H1 (cell line): ENCODE measurements around the gene CRTC1. TPM values are rescaled to one million over a fixed set of nuclear protein-coding genes. Genes with fewer than 3 reads are reported as not detected.

Experiments
- EZH2 ChIP-seq: fragments of 200-600 bp; sonication (generic); IDR thresholded peaks from 2 replicates; pipeline ENCODE4 v1.7.1; 2012; ENCODE audit warnings: low read depth, mild to moderate bottlenecking, moderate library complexity, low read length, inconsistent platforms; ENCODE audit not compliant: severe bottlenecking
- SP2 ChIP-seq: IDR thresholded peaks from 2 replicates; pipeline ENCODE4 v1.6.1; 2012; ENCODE audit warnings: mild to moderate bottlenecking, low read length, inconsistent platforms
- polyA plus RNA-seq, 7 experiments: library from polyadenylated mRNA; depleted of rRNA in 3 of 7; stranded (reverse) in 5 of 7; unstranded in 2 of 7; fragments of >200 nt in 5 of 7; fragments of 200-250 nt in 2 of 7; gene quantifications; 1 replicate in 5 of 7; 2 replicates in 1 of 7; 4 replicates in 1 of 7; pipeline versions ENCODE4 v1.2.1 to v1.2.3, GENCODE V29; 2011 to 2013; ENCODE audit warnings: missing spikeins in 2 of 7, mixed read lengths in 2 of 7
- total RNA-seq: library from RNA; stranded (reverse); fragmentation: NEBNext Ultra II Directional; extraction: Animal tissue kit (Norgen Biotek cat#: 25700); gene quantifications from 2 replicates; pipeline ENCODE4 v1.2.1, GENCODE V29; 2021

CRTC1 gene
- total and polyA plus RNA-seq, 2 of the 8 experiments (the other 6 are each of a cell fraction or from before 2014, with no cell fraction given), result 2.9 to 8.5 TPM

DNA sequence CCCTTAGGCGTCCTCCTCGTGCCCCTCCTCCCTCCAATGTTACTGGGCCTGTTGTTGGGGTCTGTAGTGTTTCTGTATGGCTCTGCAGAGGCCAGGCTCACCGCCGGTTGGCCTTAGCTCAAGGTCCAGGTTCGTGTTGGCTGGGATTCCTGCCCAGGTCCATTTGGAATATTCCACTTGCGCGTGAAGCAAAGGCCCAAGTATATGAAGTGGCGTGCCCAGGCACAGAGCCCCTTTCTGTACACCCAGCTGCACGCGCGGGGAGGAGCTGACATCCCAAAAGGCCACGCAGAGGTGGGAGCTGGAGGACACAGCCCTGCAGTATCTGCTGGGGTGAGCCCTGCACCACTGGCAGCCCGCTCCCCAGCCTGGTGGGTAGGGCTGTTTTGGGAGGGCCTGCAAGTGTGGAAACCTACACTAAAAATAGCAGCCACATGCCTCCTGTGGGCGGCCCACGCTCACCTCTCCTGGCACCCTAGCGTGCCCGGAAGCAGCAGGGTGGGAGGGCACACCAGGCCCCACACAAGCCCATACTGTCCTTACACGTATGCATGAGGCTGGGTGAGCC, 30.2 kb downstream of the CRTC1 start (continued):
- TF ChIP-seq EZH2, result no peak
- TF ChIP-seq SP2, result no peak
- TF ChIP-seq, all 59 proteins: peak for 0
